ENCODE results near the gene MAT2A. TPM values are rescaled to one million over a fixed set of nuclear protein-coding genes. Genes with fewer than 3 reads are reported as not detected.
A peak's percentile ranks its signal among the peaks of the same experiment; 100 is the strongest.

Gene MAT2A
- total and polyA plus RNA-seq, 10 of the 15 experiments (the other 5 are each of a cell fraction or from before 2014, with no cell fraction given) = 97.6 to 408 (median 290) TPM

DNA sequence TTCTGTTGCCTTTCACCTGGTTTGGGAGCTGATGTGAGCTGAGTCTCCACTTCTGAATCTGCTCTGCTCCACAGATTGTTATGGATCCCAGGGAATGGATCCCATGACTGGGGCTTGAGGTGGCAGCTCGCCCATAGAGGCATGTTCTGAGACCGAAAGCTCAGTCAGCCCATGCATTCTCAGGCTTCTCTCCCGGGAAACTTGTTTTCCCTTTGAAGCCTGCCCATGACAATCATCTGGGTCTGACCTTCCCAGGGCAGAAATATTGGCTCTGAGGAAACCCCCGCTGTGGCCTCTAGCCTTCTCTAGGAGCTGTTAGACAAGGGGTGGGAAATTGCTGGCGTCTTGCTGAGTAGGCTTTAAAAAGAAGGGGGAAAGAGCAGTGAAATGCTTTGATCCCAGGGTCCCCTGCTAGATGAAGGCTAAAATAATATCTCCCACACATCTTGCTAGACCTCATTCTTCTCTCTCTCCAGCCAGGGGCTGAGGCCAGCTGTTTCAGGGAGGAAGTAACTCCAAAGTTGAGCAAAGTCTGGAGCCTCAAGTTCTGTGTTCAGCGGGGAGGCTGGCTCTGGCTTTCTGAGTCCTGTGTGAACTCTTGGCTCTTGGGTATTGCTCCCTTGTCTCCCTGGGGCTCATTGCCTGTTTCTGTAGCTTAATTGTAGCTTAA lies 40.4 kb downstream of the MAT2A start (continued):
- TF ChIP-seq MEF2B (IDR thresholded peaks at IDR 0.05; ENCODE audit: partially characterized antibody, poor library complexity, severe bottlenecking) = peak; percentile 56
- peak; percentile 61; the same call in 1 of the 2 replicates for TF ChIP-seq SPI1 (IDR thresholded peaks at IDR 0.05; ENCODE audit: borderline replicate concordance, insufficient read depth, low read depth, low read length)
- TF ChIP-seq HSF1 (IDR thresholded peaks at IDR 0.05; ENCODE audit: low read depth, low read length) = no peak
- 0 out of 2 replicates have a peak, but pooled peaks have one; percentile 22 for TF ChIP-seq TCF12 (IDR thresholded peaks at IDR 0.05; ENCODE audit: low read depth, low read length)

DNA sequence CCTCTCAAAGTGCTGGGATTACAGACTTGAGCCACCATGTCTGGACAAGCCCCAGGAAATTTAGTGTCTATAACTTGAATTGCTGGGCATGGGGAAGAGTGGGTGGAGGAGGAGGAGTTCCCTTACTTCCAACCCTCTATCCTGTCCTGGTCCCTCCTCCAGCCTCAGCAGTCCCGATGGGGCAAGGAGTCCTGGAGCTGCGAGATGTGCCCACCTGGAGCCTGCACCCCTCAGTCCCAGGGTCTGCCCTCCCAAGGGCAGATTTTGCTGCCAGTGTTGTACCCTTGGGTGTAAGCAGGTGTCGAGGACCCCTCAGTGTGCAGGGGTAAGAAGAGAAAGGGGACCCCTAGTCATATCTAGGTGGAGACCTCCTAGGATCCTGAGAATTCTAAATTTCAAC lies 41.2 kb downstream of the MAT2A start:
- no peak for DNase-seq (ENCODE audit: low read depth, low spot score)
- H3K4me3 ChIP-seq = peak overlapping the region; percentile 77; the same call in 1 of the 2 replicates
- no peak for TF ChIP-seq WRNIP1 (IDR thresholded peaks at IDR 0.05; ENCODE audit: borderline replicate concordance, low read depth, low read length)
- no peak for TF ChIP-seq SMAD1 (IDR thresholded peaks at IDR 0.05; ENCODE audit: low read depth, partially characterized antibody)
- WGBS (ENCODE audit: insufficient coverage, insufficient replicate concordance, low lambda C conversion rate, missing lambda C conversion rate) = 96% methylated on average over 3 of the region's 3 CpGs
- in situ Hi-C loops (cut with MboI) (no loop called here), intact Hi-C loops (cut with micrococcal nuclease; ENCODE audit: unreplicated experiment) (no loop called here)
- POLR2A ChIA-PET = interaction anchor here (0.7 to 4.6 kb wide), 4 partner anchors 15 to 41 kb away, joined by 3 to 57 read pairs (median 8); partner anchors contain the start of genes GGCX, MAT2A, RNF181 and USP39
- RAD21 ChIA-PET (ENCODE audit: unreplicated experiment) = interaction anchor here (1.1 to 1.2 kb wide), 2 partner anchors 28 to 226 kb away, joined by 3 read pairs; partner anchors contain the start of genes ELMOD3 and RETSAT
- H3K27me3 ChIP-seq (replicated peaks in 1 of 2; ENCODE audit: control insufficient read depth in 2 of 2, insufficient read depth in 2 of 2, low read length in 1 of 2) = no peaks in the 10 kb centered on the region
- no peak overlapping the region for H2AFZ ChIP-seq (ENCODE audit: control insufficient read depth, low read depth, low read length)
- no peaks in the 10 kb centered on the region for H3K9me3 ChIP-seq (replicated peaks; ENCODE audit: control insufficient read depth, insufficient read depth, low read length)
- CTCF ChIA-PET = interaction anchor here (1.1 kb wide), 1 partner anchor 16 kb away, joined by 4 read pairs; the partner anchor contains the start of gene RNF181
- peak overlapping the region; percentile 77 for H3K27ac ChIP-seq (ENCODE audit: control insufficient read depth, insufficient read depth)
- BruUV-seq (replicated peaks) = no TSS peak
- SMC1A ChIA-PET (ENCODE audit: uncharacterized antibody, unreplicated experiment) = interaction anchor here (1.1 to 4.4 kb wide), 3 partner anchors 12 to 40 kb away, joined by 4 to 20 read pairs (median 8); partner anchors contain the start of gene RNF181
- ATAC-seq = no peak
- H3K4me2 ChIP-seq (ENCODE audit: control insufficient read depth, insufficient read depth) = peak overlapping the region; percentile 85; the same call in 1 of the 2 replicates
- peaks cover 27% of the 10 kb centered on the region for H3K4me1 ChIP-seq (ENCODE audit: control insufficient read depth, insufficient read depth, low read length)
- no peak for FAIRE-seq
- H3K9ac ChIP-seq (ENCODE audit: control insufficient read depth, insufficient read depth, low read length) = peak overlapping the region; percentile 7; the same call in 1 of the 2 replicates
- H3K36me3 ChIP-seq (ENCODE audit: control insufficient read depth in 2 of 2, insufficient read depth in 2 of 2, low read length in 1 of 2) = peaks cover 0 to 6% of the 10 kb centered on the region in 2 experiments; a peak in 2 of 4 replicates
- no peaks in the 10 kb centered on the region for H4K20me1 ChIP-seq (ENCODE audit: control insufficient read depth, insufficient read depth)
- H3K79me2 ChIP-seq (ENCODE audit: control insufficient read depth, insufficient read depth, low read length) = peaks cover 26% of the 10 kb centered on the region
